ENCODE data around the gene GUCY1B1.

GUCY1B1 gene

GRCh38 chr4:155758481-155759371 lies at the start of gene GUCY1B1:
Gene GUCY1B1 (plus strand): TSS chr4:155759021. CDS start chr4:155759141, 120 bp downstream.
- peak; percentile 72 to 90 for DNase-seq

GRCh38 chr4:155709918-155710317 lies 48.9 kb upstream of the GUCY1B1 start:
- DNase-seq, result no peak

- no peak for DNase-seq
Measured at GRCh38 chr4:155711556-155711955, 47.3 kb upstream of the GUCY1B1 start.

GRCh38 chr4:155712846-155713245 lies 46.0 kb upstream of the GUCY1B1 start:
- DNase-seq, result no peak

- DNase-seq, result no peak
Measured at GRCh38 chr4:155713911-155714310, 44.9 kb upstream of the GUCY1B1 start.

GRCh38 chr4:155722336-155722735 lies 36.5 kb upstream of the GUCY1B1 start:
- DNase-seq, result no peak

GRCh38 chr4:155722816-155723499 lies 35.9 kb upstream of the GUCY1B1 start:
- no peak for DNase-seq

GRCh38 chr4:155724731-155725130 lies 34.1 kb upstream of the GUCY1B1 start:
- DNase-seq, result no peak

GRCh38 chr4:155734065-155734464 lies 24.8 kb upstream of the GUCY1B1 start:
- no peak for DNase-seq

GRCh38 chr4:155734951-155735350 lies 23.9 kb upstream of the GUCY1B1 start:
- no peak for DNase-seq

- DNase-seq, result no peak
Measured at GRCh38 chr4:155735496-155735895, 23.3 kb upstream of the GUCY1B1 start.

GRCh38 chr4:155738548-155738947 lies 20.3 kb upstream of the GUCY1B1 start:
- no peak for DNase-seq

- DNase-seq, result no peak
Measured at GRCh38 chr4:155741546-155741945, 17.3 kb upstream of the GUCY1B1 start.

- DNase-seq, result no peak
Measured at GRCh38 chr4:155742310-155743015, 16.4 kb upstream of the GUCY1B1 start.

GRCh38 chr4:155745984-155746383 lies 12.8 kb upstream of the GUCY1B1 start:
- no peak for DNase-seq

- DNase-seq, result no peak
Measured at GRCh38 chr4:155748039-155748438, 10.8 kb upstream of the GUCY1B1 start.

GRCh38 chr4:155749041-155749440 lies 9.8 kb upstream of the GUCY1B1 start:
- no peak for DNase-seq

- no peak for DNase-seq
Measured at GRCh38 chr4:155751569-155751968, 7.3 kb upstream of the GUCY1B1 start.

- DNase-seq, result no peak
Measured at GRCh38 chr4:155757745-155758265, 1.0 kb upstream of the GUCY1B1 start.

GRCh38 chr4:155759372-155760252 lies 791 bp downstream of the GUCY1B1 start:
- no peak for DNase-seq

- DNase-seq, result no peak
Measured at GRCh38 chr4:155761047-155761446, 2.2 kb downstream of the GUCY1B1 start.

GRCh38 chr4:155761916-155762315 lies 3.1 kb downstream of the GUCY1B1 start:
- DNase-seq, result no peak
